NCI-H146 treated with DMSO at 0.1 percent for 48 hours (cell line): ENCODE measurements around the gene LAGE3.

Experiments
- DNase-seq: peaks from one replicate; lab custom pipeline; 2025; ENCODE audit not compliant: unreplicated experiment; lab: John Stamatoyannopoulos, UW

Gene LAGE3

DNA sequence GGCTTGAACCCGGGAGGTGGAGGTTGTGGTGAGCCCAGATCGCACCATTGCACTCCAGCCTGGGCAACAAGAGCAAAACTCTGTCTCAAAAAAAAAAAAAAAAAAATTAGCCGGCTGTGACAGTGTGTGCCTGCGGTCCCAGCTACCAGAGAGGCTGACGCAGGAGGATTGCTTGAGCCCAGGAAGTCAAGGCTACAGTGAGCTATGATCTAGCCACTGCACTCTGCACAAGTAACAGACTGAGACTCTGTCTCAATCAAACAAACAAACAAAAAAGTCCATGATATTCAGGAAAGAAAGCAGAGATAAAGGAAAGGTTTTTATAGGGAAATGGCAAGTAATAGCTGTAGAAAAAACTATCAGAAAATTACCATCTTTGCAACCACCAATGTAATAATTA, 2.1 kb upstream of the LAGE3 start:
- DNase-seq: no peak

DNA sequence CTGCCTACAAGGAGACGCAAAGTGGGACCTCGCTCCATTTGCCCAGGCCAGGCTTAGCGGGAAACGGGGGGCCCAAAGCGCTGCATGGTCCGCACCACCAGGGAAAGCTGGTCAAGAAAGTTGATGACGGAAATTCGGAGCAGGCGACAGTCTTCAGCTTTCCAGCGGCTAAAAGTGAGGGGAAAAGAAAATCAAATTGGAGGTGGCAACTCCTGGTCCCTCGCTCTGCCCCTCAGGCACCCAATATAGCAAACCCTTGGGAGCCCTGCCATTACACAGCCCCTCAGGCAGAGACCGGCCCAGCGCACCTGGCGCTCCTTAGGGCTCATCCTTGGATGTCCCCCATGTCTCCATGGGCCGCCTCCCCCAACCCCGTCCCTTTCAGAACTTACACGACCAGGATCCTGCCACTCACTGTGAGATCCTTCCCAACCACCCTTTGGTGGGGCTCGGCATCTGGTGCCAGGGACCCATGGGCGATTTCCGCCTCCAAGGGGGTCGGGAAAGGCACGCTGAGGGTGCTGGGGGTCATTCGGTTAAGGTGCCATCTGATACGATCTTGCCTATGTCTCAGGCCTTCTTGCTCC, 1.1 kb downstream of the LAGE3 start:
- DNase-seq: no peak

DNA sequence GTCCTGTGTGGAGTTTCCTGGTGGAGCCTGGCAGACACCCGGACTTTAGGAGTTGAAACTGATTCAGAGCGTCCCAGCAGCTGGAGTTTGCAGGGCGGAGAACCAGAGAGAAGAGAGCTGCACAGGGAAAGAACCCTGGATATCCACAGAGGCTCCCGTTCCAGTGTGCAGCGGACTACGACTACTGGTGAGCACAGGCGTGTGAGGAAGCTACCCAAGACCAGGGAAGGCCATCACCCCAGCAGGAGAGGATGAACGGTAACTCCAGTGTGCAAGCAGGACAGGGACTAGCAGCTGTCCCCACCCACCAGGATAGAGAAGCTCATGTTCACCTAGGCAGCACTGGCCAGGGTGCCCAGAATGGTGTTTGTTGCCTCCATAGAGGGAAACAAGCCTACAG, 2.3 kb downstream of the LAGE3 start:
- DNase-seq: no peak

DNA sequence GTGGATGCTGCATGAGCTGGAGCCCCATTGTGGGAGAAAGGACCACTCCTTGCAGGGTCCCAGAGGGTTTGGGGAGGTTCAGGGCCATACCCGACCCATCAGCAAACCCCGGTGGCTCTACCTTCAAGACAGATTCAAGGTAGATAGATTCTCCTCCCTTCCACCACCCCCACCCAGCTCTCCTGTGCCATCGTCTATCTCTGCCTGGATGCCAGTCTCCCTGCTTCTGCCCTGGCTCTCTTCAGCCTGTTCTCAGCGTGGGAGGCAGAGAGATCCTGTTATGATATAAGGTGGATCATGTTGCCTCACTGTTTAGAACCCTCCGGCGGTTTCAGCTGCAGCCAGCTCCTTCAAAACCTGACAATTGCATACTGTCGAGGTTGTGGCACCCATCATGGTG, 5.4 kb downstream of the LAGE3 start:
- no peak for DNase-seq

DNA sequence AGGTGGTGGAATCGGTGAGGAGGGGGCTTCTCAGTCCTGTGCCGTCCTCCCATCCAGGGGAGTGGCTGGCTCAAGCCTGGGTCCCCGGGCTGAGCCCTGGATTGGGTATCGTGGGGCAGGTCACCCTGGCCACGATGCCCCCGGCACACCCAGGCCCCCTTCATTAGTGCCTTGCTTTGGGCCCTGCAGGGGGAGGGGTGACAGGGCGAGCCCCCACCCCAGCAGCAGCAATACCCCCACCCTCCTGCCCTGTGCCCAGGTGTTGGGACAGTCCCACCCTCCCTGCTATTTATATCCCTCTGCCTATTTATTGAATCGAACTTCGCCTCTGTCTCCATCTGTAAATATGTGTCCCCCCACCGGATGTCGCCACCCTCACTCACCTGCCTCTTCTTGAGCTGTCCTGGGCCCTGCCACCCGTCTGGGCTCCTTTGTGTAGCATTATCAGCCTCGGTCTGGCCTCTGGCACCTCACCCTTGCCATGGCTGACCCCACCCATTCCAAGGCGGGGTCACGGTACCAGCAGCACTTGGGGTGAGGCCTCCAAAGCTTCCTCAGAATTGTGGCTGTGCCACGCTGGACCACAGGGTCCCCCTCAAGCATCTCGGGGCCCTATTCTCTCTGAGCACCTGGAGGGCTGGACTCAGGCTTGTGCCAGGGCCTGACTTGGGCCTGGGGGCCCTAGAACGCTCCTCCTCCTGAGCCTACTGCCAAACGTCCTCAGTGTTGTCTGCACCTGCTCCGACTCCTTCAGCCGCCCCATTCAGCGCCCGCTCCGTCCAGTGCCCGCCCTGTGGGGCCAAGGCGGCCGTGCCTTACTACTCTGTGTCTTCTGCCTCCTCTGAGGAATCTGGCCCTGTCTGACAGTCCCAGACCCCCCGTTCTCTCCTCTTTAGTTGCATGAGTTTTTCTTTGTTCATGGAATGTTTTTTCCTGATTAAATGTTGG, 6.1 kb downstream of the LAGE3 start:
- no peak for DNase-seq

DNA sequence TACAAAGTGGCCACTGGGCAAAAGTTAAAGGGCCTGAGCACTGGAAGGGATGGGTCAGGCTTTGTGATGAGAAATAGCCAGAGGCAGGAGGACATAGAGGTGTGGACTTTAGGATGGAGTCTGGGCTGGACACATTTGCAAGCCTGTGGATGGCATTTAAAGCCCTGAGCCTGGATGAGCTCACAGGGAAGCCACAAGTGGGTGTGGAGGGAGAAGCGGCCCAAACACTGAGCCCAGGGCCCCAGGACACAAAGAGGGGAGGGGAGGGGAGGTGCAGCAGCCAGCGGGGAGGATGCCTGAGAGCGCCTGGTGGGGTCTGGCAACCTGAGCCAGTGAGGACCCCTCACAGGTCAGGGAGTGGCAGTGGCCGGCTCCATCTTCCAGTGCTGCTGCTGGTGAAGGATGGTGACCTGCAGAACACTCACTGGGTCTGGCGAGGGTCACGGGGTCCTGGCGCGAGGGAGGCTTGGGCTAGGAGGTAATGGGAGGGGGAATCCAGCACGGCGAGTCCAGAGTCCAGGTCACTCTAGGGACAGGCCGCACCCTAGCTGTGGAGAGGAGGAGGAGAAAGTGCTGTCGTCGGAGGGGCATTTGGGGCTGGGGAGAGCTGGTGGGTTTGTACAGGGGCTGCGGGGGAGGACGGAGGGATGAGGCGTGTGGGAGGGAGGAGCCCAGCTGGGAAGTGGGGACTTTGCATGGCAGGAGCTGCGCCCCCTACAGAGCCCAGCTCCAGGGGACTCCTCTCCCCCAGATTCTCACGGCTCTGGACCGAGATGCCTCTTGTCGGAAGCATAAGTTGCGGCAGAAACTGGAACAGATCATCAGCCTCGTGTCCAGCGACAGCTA, 7.0 kb downstream of the LAGE3 start:
- DNase-seq: no peak

DNA sequence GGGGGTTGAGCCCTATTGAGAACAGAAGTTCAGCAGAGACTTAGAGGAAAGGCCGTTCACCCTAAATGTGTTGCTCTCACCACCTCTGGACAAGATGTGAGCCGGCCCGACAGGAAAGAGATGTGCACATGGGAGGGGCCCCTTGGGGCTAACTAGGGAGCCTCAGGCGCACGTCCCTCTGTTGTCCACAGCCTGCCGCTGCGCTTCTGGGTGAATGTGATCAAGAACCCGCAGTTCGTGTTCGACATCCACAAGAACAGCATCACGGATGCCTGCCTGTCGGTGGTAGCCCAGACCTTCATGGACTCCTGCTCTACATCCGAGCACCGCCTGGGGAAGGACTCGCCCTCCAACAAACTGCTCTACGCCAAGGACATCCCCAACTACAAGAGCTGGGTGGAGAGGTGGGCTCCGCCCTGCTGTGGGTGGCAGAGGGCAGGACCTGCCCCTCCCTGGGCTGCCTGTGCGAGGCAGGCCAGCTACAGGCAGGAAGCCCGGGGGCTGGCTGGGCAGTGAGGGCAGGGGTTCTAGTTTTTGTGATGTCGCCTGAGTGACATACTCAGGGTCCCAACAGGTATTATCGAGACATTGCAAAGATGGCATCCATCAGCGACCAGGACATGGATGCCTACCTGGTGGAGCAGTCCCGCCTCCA, 8.0 kb downstream of the LAGE3 start:
- no peak for DNase-seq

DNA sequence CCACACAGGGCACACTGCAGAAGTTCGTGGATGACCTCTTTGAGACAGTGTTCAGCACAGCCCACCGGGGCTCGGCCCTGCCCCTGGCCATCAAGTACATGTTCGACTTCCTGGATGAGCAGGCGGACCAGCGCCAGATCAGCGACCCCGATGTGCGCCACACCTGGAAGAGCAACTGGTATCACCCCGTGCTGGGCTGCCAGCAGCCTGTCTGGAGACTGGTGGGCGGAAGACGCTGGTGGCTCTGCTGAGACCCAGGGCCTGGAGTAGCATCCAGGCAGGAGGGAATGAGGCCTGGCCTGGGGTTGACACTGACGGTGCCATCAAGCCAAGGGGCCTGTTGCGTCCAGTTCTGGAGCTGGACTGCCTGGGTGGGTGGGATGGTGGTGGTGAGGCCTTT, 8.6 kb downstream of the LAGE3 start:
- DNase-seq: no peak

DNA sequence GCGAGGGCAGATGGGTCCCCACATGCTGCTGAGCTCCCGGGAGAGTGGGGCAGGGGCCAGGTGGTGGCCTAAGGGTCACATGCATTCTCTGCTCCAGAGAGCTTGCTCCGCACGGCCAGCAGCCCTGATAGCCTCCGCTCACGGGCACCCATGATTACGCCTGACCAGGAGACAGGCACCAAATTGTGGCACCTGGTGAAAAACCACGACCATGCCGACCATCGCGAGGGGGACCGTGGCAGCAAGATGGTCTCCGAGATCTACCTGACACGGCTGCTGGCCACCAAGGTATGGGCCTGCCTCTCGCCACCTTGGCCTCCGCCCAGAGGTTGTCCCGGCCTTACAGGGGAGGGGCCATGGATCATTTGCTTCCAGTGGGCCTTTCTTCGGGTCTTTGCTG, 9.2 kb downstream of the LAGE3 start:
- DNase-seq: no peak

DNA sequence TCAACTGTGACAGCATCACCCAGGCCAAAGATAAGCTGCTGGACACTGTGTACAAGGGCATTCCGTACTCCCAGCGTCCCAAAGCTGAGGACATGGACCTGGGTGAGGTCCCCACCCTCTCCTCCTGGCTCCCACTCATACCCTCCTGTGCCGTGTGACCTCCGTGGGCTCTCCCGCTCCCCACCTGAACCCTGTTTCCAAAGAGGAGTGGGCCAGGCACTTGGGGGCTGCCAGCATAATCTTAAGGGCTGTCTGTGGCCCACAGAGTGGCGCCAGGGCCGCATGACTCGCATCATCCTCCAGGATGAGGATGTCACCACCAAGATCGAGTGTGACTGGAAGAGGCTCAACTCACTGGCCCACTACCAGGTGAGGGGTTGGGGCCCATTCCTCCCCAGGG, 10.0 kb downstream of the LAGE3 start:
- DNase-seq: no peak

DNA sequence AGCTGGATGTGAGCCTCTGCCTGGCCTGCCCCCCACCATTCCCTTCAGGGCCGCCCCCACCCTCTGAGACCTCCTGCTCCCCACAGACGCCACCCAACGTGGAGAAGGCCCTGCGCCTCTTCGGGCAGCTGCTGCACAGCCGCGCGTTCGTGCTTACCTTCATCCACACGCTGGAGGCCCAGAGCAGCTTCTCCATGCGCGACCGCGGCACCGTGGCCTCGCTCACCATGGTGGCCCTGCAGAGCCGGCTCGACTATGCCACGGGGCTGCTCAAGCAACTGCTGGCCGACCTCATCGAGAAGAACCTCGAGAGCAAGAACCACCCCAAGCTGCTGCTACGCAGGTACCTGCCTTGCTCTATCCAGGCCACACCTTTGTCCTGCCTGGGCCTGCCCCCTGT, 10.9 kb downstream of the LAGE3 start:
- no peak for DNase-seq

DNA sequence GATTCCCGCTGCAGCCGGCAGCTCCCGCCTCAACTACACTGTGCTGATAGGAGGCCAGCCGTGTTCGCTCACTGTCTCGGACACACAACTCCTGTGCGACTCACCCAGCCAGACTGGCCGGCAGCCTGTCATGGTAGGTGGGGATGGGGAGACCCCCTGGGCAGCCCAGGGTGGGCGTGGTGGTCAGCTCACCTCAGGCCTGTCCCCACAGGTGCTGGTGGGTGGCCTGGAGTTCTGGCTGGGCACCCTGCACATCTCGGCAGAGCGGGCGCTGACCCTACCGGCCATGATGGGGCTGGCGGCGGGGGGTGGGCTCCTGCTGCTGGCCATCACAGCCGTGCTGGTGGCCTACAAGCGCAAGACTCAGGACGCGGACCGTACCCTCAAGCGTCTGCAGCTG, 11.5 kb downstream of the LAGE3 start:
- no peak for DNase-seq

DNA sequence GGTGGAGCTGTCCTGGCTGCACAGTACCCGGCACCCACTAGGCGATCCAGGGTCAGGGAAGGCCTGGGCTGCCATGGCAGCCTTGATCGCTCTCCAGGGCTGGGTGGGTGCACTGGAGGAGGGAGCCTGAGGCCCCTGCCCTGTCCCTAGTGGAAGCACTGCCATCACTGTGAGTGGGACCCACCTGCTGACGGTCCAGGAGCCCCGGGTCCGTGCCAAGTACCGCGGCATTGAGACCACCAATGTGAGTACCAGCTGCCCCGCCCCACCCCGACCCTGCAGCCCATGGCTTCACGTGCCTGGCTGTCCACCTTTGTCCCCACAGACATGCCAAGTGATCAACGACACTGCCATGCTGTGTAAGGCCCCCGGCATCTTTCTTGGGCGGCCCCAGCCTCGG, 12.2 kb downstream of the LAGE3 start:
- DNase-seq: no peak

DNA sequence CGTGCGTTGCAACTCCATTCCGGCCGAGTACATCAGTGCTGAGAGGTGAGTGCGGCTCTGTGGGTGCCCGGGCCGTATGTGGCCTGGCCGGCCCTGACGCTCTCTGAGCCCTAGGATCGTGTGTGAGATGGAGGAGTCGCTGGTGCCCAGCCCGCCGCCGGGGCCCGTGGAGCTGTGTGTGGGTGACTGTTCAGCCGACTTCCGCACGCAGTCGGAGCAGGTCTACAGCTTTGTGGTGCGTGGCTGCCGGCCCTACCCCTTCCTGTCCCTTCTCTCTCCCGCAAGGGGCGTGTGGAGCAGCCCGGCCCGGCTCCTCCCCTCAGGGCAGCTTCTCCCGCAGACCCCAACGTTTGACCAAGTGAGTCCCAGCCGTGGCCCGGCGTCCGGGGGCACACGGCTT, 13.0 kb downstream of the LAGE3 start:
- no peak for DNase-seq

DNA sequence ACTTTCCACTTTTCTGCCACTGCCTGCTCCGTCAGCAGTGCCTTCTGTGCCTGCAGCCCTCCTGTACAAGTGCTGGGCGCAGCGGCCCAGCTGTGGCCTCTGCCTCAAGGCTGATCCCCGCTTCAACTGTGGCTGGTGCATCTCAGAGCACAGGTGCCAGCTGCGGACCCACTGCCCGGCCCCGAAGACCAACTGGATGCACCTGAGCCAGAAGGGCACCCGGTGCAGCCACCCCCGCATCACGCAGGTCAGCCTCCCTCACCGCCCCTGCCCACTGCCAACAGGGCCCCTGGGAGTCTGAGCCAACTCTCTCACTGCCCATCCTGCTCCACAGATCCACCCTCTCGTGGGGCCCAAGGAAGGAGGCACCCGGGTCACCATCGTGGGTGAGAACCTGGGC, 13.5 kb downstream of the LAGE3 start:
- DNase-seq: no peak

DNA sequence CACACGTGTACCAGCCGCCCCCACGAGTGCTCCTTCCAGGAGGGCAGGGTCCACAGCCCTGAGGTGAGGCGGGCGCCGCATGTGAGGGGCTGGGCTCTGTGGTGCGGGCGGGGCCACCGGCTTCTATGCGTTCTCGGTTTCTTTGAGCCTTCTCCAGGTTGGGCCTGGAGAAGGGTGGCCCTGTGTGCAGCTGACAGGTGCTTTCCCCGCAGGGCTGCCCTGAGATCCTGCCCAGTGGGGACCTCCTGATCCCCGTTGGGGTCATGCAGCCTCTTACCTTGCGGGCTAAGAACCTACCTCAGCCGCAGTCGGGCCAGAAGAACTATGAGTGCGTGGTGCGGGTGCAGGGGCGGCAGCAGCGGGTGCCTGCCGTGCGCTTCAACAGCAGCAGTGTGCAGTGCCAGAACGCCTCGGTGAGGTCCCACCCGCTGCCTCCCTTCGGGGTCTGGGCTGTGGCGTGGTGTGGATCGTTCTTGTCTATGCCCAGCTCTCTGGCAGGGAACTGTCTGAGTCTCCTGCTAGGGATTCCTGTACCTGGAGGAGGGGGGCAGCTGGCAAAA, 14.2 kb downstream of the LAGE3 start:
- DNase-seq: no peak

DNA sequence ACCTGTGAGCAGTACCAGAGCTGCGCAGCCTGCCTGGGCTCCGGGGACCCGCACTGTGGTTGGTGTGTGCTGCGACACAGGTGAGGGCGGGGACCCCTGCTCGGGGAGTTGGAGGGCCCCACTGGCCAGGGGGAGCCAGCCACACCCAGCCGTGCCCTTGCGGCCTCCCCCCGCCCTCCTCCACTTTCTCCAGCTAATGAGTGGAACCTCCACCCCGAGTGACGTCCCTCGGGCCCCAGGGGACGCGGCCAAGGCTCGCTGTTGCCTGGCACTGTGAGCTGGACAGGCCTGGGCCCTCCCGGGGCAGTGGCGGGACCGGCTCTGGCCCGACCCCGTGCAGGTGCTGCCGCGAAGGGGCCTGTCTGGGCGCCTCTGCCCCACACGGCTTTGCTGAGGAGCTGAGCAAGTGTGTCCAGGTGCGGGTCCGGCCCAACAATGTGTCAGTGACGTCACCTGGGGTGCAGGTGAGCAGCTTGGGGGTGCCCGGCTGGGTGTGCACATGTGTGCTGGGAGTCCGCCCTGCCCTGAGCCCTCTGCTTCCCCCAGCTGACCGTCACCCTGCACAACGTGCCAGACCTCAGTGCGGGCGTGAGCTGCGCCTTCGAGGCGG, 15.4 kb downstream of the LAGE3 start:
- DNase-seq: no peak

DNA sequence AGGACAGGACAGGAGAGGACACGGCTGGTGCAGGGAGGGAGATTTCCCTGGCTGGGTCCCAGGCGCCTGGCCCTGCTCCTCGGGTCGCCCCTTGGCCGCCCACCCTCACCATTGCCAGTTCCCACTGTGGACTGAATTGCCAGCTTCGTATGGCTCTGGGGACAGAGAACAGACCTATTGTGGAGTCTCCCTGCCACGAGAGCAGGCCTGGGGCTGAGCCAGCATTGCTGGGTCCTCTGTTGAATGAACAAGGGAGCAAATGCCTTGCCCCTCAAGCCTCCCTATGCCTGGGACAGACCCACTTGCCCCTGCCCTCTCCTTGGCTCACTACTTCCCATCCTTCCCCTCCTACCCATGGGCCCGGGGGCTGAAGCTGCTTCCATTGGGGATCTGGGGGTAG, 16.7 kb downstream of the LAGE3 start:
- no peak for DNase-seq

DNA sequence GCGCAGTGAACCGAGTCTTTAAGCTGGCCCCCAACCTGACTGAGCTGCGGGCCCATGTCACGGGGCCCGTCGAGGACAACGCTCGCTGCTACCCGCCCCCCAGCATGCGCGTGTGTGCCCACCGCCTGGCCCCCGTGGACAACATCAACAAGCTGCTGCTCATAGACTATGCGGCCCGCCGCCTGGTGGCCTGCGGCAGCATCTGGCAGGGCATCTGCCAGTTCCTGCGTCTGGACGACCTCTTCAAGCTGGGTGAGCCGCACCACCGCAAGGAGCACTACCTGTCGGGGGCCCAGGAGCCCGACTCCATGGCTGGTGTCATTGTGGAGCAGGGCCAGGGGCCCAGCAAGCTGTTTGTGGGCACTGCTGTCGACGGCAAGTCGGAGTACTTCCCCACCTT, 18.8 kb downstream of the LAGE3 start:
- DNase-seq: no peak

DNA sequence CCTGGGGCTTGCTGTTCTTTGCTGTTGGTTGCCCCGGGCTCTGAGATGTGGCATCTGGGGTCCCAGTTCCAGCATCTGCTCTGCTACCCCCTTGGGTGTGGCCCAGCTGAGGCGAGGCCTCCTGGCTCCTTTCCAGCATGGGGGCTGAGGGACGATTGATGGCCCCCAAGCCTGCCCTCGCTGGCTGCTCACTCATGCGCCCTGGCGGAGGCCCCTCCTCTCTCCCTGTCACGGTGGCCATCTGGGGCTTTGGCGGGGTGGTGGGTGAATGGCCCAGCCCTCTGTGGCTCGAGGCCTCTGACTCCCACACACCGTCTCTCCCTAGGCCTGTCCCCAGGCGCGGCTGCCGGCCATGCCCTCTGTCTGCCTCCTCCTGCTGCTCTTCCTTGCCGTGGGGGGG, 19.2 kb downstream of the LAGE3 start:
- DNase-seq: no peak
